Measurements from ENCODE around the gene SRXN1.

DNA sequence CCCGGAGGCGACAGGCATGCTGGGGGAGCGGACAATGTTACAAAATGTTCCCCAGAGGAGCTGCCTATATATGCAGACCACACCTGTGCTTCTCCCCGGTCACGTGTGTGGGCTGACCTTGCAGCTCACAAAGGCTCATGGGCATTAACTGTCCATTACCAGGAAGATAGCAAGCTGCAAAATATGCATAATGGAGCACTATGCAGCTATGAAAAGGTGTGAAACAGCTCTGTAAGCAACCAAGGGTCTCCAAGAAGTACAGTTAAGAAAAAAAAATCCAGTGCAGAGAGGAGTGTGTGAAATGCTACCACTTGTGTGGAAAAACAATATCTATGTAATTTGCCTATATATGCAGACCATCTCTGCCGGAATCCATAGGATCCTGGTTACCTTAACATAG is 52.3 kb downstream of the SRXN1 start:
- TF ChIP-seq, protein P1, sequence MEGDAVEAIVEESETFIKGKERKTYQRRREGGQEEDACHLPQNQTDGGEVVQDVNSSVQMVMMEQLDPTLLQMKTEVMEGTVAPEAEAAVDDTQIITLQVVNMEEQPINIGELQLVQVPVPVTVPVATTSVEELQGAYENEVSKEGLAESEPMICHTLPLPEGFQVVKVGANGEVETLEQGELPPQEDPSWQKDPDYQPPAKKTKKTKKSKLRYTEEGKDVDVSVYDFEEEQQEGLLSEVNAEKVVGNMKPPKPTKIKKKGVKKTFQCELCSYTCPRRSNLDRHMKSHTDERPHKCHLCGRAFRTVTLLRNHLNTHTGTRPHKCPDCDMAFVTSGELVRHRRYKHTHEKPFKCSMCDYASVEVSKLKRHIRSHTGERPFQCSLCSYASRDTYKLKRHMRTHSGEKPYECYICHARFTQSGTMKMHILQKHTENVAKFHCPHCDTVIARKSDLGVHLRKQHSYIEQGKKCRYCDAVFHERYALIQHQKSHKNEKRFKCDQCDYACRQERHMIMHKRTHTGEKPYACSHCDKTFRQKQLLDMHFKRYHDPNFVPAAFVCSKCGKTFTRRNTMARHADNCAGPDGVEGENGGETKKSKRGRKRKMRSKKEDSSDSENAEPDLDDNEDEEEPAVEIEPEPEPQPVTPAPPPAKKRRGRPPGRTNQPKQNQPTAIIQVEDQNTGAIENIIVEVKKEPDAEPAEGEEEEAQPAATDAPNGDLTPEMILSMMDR (IDR thresholded peaks at IDR 0.05) = no peak
- no peak for TF ChIP-seq POLR2A (IDR thresholded peaks at IDR 0.05)

Measured in thyroid gland (tissue), 4 donors.